GM21526 (cell line): ENCODE measurements around the gene SOX14.

Source experiments
- ATAC-seq: cut with Tn5 transposase; IDR thresholded peaks from one replicate; pipeline ENCODE4 v1.9.1; 2021; ENCODE audit warnings: moderate library complexity; ENCODE audit not compliant: unreplicated experiment, low FRiP score

The SOX14 gene

DNA sequence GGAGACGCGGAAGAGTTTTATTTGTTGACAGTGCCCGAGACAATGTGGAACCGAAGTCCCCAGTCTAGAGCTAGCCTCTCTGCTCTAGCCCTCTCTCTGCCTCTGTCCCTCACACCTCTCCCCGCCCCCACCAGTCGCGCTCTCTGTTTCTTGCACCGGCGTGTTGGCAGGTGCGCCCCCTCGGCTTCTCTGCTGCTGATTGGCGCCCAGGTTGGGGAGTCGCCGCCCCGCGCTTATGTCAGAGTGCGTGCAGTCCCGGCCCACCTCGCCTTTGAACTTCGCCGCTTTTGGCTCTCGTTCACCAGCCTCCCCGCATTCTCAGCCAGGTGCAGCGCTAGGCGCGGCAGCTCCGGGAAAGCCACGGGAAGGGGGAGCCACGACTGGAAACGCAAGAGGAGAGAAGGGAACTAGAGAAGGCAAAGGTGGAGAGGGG lies at the start of gene SOX14:
Gene SOX14 (plus strand): TSS at position 315 of the 433 bp plus-strand sequence. CDS start 470 bp downstream, outside the sequence.
- no peak for ATAC-seq

GRCh38 chr3:137714551-137714950 lies 49.6 kb upstream of the SOX14 start:
- no peak for ATAC-seq

DNA sequence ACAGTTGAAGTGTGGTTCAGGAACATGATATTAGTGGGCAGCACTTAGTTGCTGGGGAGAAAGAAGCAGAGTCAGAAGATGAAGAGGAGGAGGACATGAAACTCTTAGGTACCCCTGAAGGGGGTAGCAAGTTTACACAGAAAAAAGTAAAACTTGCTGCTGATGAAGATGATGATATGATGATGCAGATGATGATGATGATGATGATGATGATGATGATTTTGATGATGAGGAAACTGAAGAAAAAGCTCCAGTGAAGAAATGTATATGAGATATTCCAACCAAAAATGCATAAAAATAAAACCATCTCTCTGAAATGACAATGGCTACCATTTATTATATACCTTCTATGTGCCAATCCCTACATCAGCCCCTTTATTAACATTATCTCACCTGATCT lies 39.9 kb upstream of the SOX14 start:
- no peak for ATAC-seq

DNA sequence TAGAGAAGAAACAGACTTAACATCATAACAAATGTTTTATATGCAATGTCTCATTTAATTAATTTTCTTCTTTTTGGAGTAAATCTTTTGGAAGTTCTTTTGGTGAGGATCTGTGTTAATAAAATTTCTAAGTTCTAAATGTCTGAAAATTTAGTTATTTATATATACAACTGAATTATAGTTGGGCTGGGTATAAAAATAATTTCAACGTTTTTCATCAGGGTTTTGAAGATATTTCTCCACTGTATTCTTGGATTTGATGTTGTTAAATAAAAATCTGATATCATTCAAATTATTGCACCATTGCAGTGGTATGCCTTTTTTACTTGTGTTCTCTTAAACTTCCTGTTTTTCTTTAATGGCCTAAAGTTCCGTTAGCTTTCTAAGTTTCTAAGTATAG lies 26.9 kb upstream of the SOX14 start:
- no peak for ATAC-seq

- no peak for ATAC-seq
Observed at GRCh38 chr3:137738710-137739109, 25.4 kb upstream of the SOX14 start.

DNA sequence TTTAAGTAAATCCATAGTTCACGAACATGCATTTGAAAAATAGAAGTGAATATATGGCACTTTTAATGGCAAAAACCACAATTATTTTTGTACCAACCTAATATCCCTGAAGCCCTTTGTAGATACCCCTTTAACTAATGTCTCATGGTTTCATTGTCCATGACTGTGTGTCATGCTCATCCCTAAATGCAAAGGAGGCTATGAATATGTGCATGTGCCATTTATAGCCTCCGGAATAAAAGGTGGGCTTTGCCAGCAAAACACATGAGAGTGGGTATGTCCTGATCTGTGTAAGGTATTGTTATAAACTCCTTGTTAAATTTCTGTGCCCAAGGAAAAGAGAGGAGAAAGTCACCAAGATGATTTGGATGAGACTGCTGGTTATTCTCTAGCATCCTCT lies 20.5 kb upstream of the SOX14 start:
- ATAC-seq, result no peak

GRCh38 chr3:137746808-137747207 lies 17.3 kb upstream of the SOX14 start:
- ATAC-seq, result no peak

DNA sequence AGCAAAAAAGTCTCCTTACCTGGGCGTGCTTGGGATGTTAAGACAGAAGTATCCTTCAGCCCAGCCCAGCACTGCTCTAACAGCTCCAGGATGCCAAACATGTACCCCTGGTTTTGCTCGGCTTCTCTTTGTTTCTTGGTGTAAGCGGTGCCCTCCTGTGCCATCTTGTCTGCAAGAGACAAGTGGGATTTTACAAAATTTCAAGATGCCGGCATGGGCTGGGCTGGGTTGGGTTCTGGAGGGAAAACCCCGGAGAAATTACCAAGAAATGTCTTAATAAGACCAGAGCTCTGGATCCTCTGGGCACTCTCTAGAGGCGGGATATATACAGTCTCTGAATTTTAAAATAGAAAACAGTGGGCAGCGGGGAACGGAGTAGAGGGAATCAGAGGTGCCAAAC lies 4.6 kb upstream of the SOX14 start:
- no peak for ATAC-seq

- ATAC-seq, result no peak
Observed at GRCh38 chr3:137760341-137761098, 3.6 kb upstream of the SOX14 start.

- ATAC-seq, result no peak
Observed at GRCh38 chr3:137761099-137761562, 3.0 kb upstream of the SOX14 start.

GRCh38 chr3:137761563-137762503 lies 2.3 kb upstream of the SOX14 start:
- no peak for ATAC-seq

- no peak for ATAC-seq
Observed at GRCh38 chr3:137762674-137763593, 1.2 kb upstream of the SOX14 start.

GRCh38 chr3:137763594-137763938 lies 549 bp upstream of the SOX14 start:
- no peak for ATAC-seq

- ATAC-seq, result no peak
Observed at GRCh38 chr3:137764563-137765309, 621 bp downstream of the SOX14 start.

GRCh38 chr3:137765310-137766033 lies 1.4 kb downstream of the SOX14 start:
- no peak for ATAC-seq

- ATAC-seq, result no peak
Observed at GRCh38 chr3:137766041-137766875, 2.1 kb downstream of the SOX14 start.

GRCh38 chr3:137766876-137767537 lies 2.9 kb downstream of the SOX14 start:
- no peak for ATAC-seq
